ENCODE results near the gene C1QTNF3.

C1QTNF3 gene

DNA sequence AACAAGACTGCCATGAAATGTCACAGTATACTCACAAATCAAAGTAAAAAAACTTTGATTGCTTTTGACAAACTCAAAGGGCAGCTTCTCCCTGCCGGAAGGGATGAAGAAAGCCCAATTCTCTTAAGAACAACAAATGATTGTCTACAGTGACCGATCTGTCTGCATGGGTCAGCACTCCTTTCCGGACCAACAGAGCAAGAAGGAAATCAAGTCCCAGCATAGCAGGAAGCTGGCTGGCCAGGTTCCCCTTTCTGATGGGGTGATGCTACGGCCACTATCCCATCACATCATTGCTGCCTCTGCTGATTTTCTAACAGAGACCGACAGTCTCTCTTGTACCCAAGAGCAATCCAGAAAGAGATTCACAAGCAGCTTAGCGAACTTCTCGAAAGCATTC lies 692 bp downstream of the C1QTNF3 start:
- H3K27ac Mint-ChIP-seq: peak overlapping the region; percentile 71 to 74 (median 73)
- H3K9me3 Mint-ChIP-seq: no peaks in the 10 kb centered on the region
- peaks cover 61% of the 10 kb centered on the region for H3K4me1 Mint-ChIP-seq
- H3K27me3 Mint-ChIP-seq (ENCODE audit: low read depth): no peaks in the 10 kb centered on the region
- H3K4me3 Mint-ChIP-seq: peak overlapping the region; percentile 56 to 77 (median 73)
- TF ChIP-seq, protein P1, sequence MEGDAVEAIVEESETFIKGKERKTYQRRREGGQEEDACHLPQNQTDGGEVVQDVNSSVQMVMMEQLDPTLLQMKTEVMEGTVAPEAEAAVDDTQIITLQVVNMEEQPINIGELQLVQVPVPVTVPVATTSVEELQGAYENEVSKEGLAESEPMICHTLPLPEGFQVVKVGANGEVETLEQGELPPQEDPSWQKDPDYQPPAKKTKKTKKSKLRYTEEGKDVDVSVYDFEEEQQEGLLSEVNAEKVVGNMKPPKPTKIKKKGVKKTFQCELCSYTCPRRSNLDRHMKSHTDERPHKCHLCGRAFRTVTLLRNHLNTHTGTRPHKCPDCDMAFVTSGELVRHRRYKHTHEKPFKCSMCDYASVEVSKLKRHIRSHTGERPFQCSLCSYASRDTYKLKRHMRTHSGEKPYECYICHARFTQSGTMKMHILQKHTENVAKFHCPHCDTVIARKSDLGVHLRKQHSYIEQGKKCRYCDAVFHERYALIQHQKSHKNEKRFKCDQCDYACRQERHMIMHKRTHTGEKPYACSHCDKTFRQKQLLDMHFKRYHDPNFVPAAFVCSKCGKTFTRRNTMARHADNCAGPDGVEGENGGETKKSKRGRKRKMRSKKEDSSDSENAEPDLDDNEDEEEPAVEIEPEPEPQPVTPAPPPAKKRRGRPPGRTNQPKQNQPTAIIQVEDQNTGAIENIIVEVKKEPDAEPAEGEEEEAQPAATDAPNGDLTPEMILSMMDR (IDR thresholded peaks at IDR 0.05; ENCODE audit: unreplicated experiment in 3 of 3): no peak
- peaks cover 17% of the 10 kb centered on the region for H3K36me3 Mint-ChIP-seq (ENCODE audit: low read depth)

DNA sequence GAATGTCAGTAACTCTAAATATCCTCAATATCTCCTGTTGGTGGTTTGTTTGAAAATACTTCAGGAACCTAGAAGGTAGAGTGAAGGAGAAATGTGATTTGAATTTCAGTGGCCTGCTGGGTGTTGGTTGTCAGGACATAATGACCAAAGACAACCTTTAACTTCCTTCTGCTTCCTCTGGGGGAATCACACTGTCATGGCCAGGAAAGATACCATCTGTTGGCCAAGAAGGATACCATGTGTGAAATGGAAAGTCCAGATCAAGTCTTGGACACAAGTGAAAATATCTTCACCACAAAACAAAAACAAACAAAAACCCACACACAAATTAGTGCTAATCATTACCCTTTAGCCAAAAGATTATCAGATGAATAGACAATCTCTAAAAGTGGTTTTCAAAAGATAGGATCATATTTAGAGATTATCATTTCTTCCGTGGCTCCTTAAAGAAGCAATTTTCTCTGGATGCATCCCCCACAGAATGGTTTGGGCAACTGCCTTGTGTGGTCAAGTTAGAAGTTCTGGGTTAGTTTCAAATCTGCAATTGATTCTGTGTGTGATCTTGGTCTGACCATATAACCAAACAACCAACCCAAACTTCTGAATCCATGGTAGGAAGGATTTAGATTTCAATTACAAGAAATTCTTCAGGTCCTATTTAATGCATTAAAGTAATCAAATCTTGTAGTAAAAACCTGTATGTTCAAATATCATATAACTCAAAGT lies 1.6 kb downstream of the C1QTNF3 start:
- peaks cover 21% of the 10 kb centered on the region for H3K36me3 Mint-ChIP-seq (ENCODE audit: low read depth)
- peaks cover 67% of the 10 kb centered on the region for H3K4me1 Mint-ChIP-seq
- no peaks in the 10 kb centered on the region for H3K9me3 Mint-ChIP-seq
- TF ChIP-seq, protein P1 (IDR thresholded peaks at IDR 0.05; ENCODE audit: unreplicated experiment in 3 of 3): no peak
- peak overlapping the region; percentile 3 to 77 (median 58) for H3K4me3 Mint-ChIP-seq
- H3K27ac Mint-ChIP-seq: peak overlapping the region; percentile 71 to 76 (median 76)
- H3K27me3 Mint-ChIP-seq (ENCODE audit: low read depth): no peaks in the 10 kb centered on the region

DNA sequence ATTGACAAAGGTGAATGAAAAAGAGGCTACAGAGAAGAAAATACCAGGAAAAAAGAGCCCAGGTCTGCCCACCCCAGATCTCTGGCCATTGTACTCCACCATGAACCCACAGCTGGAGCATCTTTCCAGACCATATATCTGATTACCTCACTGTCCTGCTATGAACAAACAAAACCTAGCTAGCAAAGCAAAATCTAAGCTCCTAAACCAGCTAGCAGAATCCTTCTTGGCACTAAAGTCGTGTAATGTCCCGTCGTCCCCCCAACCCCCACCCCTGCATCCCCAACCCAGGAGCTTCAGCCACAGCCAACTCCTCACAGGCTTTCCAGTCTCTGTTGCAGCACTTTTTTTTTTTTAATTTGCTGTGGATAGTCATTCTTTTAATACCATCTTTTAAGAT lies 2.5 kb downstream of the C1QTNF3 start:
- no peaks in the 10 kb centered on the region for H3K27me3 Mint-ChIP-seq (ENCODE audit: low read depth)
- H3K4me3 Mint-ChIP-seq: peak overlapping the region in 2 of 3 experiments; percentile 72 to 75
- peaks cover 72% of the 10 kb centered on the region for H3K4me1 Mint-ChIP-seq
- peaks cover 18% of the 10 kb centered on the region for H3K36me3 Mint-ChIP-seq (ENCODE audit: low read depth)
- peak overlapping the region; percentile 40 to 90 (median 76) for H3K27ac Mint-ChIP-seq
- TF ChIP-seq, protein P1 (IDR thresholded peaks at IDR 0.05; ENCODE audit: unreplicated experiment in 3 of 3): no peak
- no peaks in the 10 kb centered on the region for H3K9me3 Mint-ChIP-seq

DNA sequence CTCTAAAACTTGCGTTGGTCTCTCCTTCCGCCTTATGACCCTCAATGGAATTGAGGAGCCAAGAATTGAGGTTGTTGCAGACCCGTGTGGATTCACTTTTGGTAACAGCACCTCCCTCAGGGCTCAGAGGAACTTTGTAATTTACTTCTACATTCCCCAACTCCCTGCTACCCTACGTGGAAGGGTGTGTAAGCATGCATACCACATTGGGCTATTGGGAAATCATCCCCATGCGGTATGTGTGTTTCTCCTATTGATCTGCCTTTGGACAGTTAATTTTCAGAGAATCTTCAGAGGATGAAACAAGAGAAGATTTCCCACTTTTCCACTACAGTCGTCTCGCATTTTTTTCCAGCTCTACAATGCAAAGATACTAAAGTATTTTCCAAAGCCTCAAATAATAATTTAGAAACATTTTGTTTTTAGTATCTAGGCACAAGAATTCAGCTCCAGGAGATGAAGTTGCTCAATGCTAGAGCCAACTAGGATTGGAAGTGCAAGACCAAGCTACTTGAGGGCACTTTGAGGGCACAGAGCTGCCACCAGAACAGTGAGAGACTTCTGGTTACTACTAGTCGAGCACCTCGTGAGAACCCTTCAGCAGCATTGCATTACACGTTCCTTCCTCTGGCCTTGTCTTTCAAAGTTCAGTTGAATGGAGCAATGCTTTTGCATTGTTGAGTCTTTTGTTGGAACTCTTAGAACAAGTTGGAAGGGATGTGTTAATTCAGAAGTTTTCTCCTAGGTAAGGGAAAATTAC lies 3.4 kb downstream of the C1QTNF3 start:
- peaks cover 77% of the 10 kb centered on the region for H3K4me1 Mint-ChIP-seq

DNA sequence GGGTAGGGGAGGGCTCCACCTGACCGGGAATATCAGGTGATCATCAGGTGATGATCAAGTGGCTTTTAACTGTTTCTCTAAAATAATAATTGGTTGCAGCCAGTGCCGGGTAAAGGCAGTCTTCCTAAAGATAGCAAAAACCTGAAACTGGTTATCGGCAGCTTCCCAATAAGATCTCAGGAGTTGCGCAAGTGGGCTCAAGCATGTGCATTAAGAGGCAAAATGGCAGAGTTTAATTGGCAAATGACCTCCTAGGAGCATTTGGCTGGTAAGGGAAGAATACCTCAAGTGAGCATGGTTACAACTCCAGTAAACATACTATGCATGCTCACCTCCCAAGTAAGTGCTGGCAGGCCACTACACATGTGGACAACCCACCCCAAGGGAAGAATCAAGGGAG lies 4.2 kb downstream of the C1QTNF3 start:
- no peak overlapping the region for H3K4me3 Mint-ChIP-seq
- H3K4me1 Mint-ChIP-seq: peaks cover 77% of the 10 kb centered on the region
- peak overlapping the region in 1 of 3 experiments; percentile 65 for H3K27ac Mint-ChIP-seq
- H3K9me3 Mint-ChIP-seq: no peaks in the 10 kb centered on the region
- no peaks in the 10 kb centered on the region for H3K27me3 Mint-ChIP-seq (ENCODE audit: low read depth)
- peaks cover 28% of the 10 kb centered on the region for H3K36me3 Mint-ChIP-seq (ENCODE audit: low read depth)
- TF ChIP-seq, protein P1 (IDR thresholded peaks at IDR 0.05; ENCODE audit: unreplicated experiment in 3 of 3): no peak

More for the DNA sequence above, 3.4 kb downstream of the C1QTNF3 start:
- H3K27ac Mint-ChIP-seq: peak overlapping the region; percentile 71 to 90 (median 76)
- H3K4me3 Mint-ChIP-seq: no peak overlapping the region
- TF ChIP-seq, protein P1 (IDR thresholded peaks at IDR 0.05; ENCODE audit: unreplicated experiment in 3 of 3): no peak
- peaks cover 26% of the 10 kb centered on the region for H3K36me3 Mint-ChIP-seq (ENCODE audit: low read depth)
- H3K27me3 Mint-ChIP-seq (ENCODE audit: low read depth): no peaks in the 10 kb centered on the region
- H3K9me3 Mint-ChIP-seq: no peaks in the 10 kb centered on the region
